ENCODE measurements around the gene PPP2CA. TPM values are rescaled to one million over a fixed set of nuclear protein-coding genes. Genes with fewer than 3 reads are reported as not detected.

Gene PPP2CA
- total and polyA plus RNA-seq, 10 of the 15 experiments (the other 5 are each of a cell fraction or from before 2014, with no cell fraction given) = 18.6 to 385 (median 134) TPM

DNA sequence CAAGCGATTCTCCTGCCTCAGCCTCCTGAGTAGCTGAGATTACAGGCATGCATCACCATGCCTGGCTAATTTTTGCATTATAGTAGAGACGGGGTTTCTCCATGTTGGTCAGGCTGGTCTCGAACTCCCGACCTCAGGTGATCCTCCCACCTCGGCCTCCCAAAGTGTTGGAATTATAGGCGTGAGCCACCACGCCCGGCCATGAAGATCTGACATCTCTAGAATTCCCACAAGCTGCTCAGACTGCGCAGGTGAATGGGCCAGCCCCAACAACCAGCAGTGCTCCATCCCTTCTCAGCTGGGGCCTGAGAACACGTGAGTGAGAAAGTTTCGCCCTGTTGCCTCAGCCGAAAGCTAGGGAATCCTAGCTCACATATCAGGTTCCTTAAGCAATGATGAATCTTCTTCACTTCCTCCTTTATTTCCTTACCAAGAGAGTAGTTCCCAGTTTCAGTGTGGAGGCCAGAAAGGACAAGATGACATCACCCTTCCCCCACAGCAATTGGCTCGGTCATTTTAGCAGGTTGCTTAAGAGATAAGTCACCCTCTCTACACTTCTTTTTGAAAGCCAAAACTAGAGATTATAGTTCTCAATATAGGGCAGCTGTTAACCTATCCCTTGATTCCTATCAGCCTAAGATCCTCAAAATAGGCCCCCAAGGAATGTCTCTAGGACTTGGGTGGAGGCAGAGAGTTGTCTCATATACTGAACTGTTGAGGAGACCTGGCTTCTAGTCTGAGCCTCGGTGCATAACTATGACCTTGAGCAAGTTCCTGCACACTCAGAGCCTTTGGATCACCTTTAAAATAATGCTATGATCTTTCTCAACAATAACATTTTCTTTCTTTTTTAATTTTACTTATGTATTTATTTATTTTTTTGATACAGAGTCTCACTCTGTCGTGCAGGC is 23.9 kb upstream of the PPP2CA start (continued):
- TF ChIP-seq ZNF384 (IDR thresholded peaks at IDR 0.05; ENCODE audit: borderline replicate concordance, low read depth, low read length) (no peak), MYC (IDR thresholded peaks at IDR 0.05; ENCODE audit: insufficient read depth, insufficient read length, insufficient replicate concordance, low read length, severe bottlenecking) (no peak), RFX5 (IDR thresholded peaks at IDR 0.05; ENCODE audit: low read depth, low read length) (no peak), NR2F1 (conservative IDR thresholded peaks at IDR 0.05) (no peak), SREBF1 (IDR thresholded peaks at IDR 0.05; ENCODE audit: low read length) (no peak)

- Histone ChIP-seq H3K4me2 (ENCODE audit: control insufficient read depth, insufficient read depth) (no peak overlapping the region), H3K9me3 (replicated peaks; ENCODE audit: control insufficient read depth, insufficient read depth, low read length) (no peaks in the 10 kb centered on the region), H3K4me1 (ENCODE audit: control insufficient read depth, insufficient read depth, low read length) (no peaks in the 10 kb centered on the region), H3K27ac (ENCODE audit: control insufficient read depth, insufficient read depth) (no peak overlapping the region), H3K27me3 (replicated peaks in 1 of 2; ENCODE audit: control insufficient read depth in 2 of 2, insufficient read depth in 2 of 2, low read length in 1 of 2) (no peaks in the 10 kb centered on the region), H3K36me3 (ENCODE audit: control insufficient read depth in 2 of 2, insufficient read depth in 2 of 2, low read length in 1 of 2) (no peaks in the 10 kb centered on the region), H4K20me1 (ENCODE audit: control insufficient read depth, insufficient read depth) (no peaks in the 10 kb centered on the region; the same call in 1 of the 2 replicates), H3K4me3 (no peak overlapping the region), H2AFZ (ENCODE audit: control insufficient read depth, low read depth, low read length) (no peak overlapping the region; the same call in 1 of the 2 replicates), H3K79me2 (ENCODE audit: control insufficient read depth, insufficient read depth, low read length) (no peaks in the 10 kb centered on the region), H3K9ac (ENCODE audit: control insufficient read depth, insufficient read depth, low read length) (no peak overlapping the region)
- in situ Hi-C loops (cut with MboI) = no loop called here
- DNase-seq (ENCODE audit: low read depth, low spot score) = no peak
- POLR2A ChIA-PET = no interaction called here
- SMC1A ChIA-PET (ENCODE audit: uncharacterized antibody, unreplicated experiment) = interaction anchor here (0.6 to 1.1 kb wide), 3 partner anchors 9 to 210 kb away, joined by 3 read pairs; no protein-coding TSS in a partner anchor
- no TSS peak for BruUV-seq (replicated peaks)
- CTCF ChIA-PET = interaction anchor here (1.0 to 1.5 kb wide), 2 partner anchors 13 to 48 kb away, joined by 3 to 4 read pairs; no protein-coding TSS in a partner anchor
- no peak for FAIRE-seq
- RAD21 ChIA-PET (ENCODE audit: unreplicated experiment) = no interaction called here
- WGBS (ENCODE audit: insufficient coverage, insufficient replicate concordance, low lambda C conversion rate, missing lambda C conversion rate) = 45% methylated on average over 3 of the region's 3 CpGs
- ATAC-seq = no peak
- intact Hi-C loops (cut with micrococcal nuclease; ENCODE audit: unreplicated experiment) = no loop called here
- TF ChIP-seq RBBP5 (conservative IDR thresholded peaks at IDR 0.05) = no peak
- no peak for TF ChIP-seq CUX1 (IDR thresholded peaks at IDR 0.05; ENCODE audit: insufficient replicate concordance, low read depth, low read length)
- no peak for TF ChIP-seq MXI1 (IDR thresholded peaks at IDR 0.05; ENCODE audit: low read depth, low read length)
- TF ChIP-seq ZNF207 (IDR thresholded peaks at IDR 0.05; ENCODE audit: borderline replicate concordance) = no peak
- no peak for TF ChIP-seq HSF1 (IDR thresholded peaks at IDR 0.05; ENCODE audit: low read depth, low read length)
- no peak for TF ChIP-seq CHD1 (IDR thresholded peaks at IDR 0.05; ENCODE audit: low read depth, low read length)
- TF ChIP-seq HDAC2 (IDR thresholded peaks at IDR 0.05) = no peak
- TF ChIP-seq ZNF384 (IDR thresholded peaks at IDR 0.05; ENCODE audit: borderline replicate concordance, low read depth, low read length) = no peak
Measured at GRCh38 chr5:134248256-134248655, 22.4 kb upstream of the PPP2CA start.

Measured in GM12878 (cell line).